Measurements from ENCODE around the gene ART4.

The ART4 gene

DNA sequence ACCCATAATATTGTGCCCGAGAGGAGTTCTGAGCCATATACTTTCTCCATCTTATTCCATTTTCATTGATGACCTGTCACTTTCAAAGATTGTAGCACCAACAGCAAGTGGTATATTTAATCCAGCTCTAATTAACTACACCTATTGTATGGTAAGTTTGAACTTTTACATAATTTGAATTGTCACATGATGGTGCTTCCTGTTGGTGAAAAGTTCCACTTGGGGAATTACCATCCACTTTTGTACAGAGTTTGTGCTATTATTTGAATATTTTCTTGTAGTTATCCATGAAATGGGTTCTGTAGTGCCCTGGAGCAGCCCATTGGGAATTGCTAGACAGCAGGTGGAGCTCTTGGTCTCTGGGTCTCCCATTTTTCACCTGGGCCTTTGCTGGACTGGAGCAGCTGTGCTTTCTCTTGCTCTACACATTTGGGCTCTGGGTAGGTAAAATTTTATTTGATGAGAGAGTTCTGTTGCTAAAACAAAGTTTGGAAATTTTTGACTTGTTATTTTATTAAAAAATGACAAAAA lies 32.3 kb downstream of the ART4 start:
- DNase-seq (ENCODE audit: low read depth in 2 of 2) = no peak

DNA sequence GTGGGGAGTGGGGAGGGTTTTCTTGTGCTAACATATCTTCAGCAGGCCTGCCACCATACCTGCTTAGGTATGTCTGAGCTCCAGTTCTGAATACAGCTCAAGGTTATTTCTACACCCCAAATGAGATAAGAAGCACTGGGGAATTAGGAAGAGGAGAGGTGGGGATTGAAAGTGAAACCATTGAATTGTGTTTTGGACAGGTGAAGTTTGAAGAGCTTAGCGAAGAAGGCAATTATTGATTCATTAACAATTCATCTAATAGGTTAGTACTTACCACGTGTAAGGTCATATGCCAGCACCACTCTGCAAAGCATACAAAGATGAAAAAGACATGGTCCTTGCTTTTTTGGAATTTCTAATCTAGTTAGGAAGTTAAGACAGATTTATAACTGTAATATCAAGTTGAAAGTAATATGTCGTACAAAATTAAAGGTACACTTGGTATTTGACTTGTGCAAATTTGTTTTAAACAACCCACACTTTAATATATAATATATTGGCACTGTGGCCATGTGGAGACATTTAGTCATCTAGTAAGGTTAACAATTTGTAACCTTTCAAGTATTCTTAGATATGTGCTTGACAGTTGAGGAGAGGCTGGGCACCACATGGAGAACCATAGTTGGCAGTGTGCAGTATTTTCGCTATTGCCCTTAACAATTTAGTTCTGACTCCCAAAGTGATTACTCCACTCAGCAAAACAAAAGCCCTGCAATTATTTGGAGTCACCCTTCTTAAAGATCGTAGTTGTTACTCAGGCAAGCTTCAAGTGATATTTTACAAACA lies 33.0 kb downstream of the ART4 start:
- no peak for DNase-seq (ENCODE audit: low read depth in 2 of 2)

DNA sequence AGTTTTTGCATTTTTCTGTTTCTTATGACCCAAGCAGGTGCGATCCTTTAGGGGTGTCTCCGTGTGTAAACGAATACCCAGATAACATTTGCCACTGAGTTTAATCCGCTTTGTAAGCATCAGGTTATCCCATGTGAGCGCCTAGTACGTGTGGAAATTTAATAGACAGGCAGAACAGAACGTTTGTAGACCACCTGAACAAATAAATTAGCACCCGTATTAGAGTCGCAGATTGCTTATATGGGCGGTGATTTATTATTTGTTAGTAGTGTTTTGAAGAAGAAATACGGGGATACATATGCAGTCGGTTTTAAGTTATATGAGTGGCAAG lies 39.5 kb downstream of the ART4 start:
- DNase-seq (ENCODE audit: low read depth in 2 of 2) = no peak

DNA sequence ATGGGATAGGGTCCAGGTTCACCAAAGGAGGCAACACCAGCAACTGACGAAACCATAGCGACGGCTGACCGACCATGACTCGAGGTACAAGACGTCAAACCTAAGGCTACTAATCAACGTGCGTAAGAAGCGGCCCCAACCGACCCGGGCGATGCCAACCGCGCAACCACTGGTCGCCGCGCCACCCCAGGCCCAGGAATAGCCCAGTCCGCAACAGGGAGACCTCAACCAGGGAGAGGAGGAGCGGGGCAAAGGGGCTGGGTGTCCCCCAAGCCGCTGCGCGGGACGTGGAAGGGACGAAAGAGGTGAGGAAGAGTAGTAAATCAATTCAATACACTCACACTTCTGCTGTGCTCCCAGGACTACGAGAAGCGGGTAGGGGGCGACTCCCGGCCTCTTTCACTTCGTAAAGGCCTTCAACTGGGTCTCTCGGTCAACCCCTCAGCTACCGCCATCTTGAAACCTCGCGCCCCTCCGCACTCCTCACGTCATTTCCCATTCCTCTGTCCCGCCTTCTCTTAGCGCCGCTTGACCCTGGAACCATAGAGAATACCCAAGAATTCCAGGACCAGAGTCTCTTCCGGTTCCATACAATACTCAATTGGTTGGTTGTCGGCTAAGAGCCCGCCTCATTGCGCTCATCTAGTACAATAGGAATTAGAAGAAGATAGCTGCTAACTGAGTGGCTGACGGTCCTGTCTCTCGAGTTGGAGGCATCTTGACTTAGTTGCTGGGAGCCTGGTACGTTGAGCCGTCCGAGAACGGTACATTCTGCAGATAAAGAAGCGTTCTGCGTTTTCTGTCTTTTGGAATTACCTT lies 40.1 kb downstream of the ART4 start, which contains the start of the genes C12orf60 and WBP11:
C12orf60 (plus strand) TSS at position 660 of the 819 bp plus-strand sequence. CDS start 19,266 bp downstream, outside the sequence.
WBP11 (minus strand) TSS at position 468 of the 819 bp plus-strand sequence. CDS start 2,095 bp downstream, outside the sequence.
- peak; percentile 67 to 86 for DNase-seq (ENCODE audit: low read depth in 2 of 2)

DNA sequence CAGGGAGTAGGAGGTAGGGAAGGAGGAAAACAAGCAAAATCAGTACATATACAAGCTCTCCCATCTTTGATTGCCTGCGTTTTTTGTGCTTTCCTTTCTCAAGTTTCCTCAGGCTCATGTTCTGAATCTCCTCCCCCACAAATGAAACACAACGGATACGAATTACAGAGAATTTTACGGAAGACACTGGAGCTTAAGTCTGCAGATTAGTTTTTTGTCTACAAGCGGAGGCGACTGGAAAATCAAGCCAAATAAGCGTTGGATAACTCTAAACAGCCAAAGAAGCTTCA lies 40.7 kb downstream of the ART4 start:
- no peak for DNase-seq (ENCODE audit: low read depth in 2 of 2)

DNA sequence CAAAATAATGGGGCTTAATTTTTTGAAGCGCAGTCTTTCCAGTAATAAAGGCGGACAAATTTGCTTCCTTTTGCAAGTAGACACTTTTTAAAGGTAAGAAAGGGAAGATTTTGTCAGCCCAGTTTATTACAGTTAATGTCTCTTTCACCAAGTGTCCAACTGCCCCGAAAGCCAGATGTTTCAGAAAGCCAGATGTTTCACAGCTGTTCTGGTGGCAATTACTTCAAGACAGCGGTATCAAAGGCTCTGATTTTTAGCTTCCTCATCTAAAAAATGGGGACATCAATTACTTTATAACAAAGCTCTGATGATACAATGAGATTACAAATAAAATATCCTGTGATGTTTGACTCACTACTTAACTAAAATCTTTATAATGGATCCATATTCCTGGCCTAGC lies 41.1 kb downstream of the ART4 start:
- no peak for DNase-seq (ENCODE audit: low read depth in 2 of 2)

DNA sequence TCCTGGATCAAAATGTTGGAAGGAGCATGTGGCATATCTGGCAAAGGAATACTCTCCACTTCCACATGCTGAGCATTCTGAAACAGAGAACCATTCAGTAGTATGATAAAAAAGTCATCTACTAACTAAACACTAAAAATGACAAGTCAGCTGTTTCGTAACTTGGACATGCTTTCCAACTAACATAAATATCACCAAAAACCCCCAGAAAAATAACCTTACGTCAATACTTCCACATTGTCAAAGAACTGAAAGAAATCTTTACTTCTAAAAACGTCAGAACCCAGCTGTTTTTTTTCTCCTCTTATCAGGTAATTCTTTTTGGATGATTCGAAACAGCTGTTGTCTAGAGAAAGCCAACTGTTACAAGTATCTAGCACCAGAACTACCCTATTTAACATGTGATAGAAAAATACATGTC lies 48.3 kb downstream of the ART4 start:
- DNase-seq (ENCODE audit: low read depth in 2 of 2) = no peak

DNA sequence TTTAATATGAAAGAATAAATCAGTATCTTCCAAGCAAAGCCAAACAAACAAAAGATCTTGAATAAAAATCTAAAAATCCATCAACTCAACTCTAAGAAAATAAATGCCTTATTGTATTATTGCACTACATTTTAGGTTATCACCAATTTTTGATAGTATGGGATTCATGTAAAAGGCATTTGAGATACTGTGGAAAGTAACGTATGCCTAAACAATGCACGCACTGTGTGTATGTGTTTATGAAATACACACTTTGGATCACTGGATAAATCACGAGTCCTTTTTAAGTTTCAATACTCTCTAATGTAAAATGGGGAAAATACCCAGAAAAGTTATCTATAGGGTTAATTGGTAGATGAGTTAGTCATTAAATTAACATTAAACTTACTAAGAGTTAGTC lies 57.8 kb downstream of the ART4 start:
- DNase-seq (ENCODE audit: low read depth in 2 of 2) = no peak

DNA sequence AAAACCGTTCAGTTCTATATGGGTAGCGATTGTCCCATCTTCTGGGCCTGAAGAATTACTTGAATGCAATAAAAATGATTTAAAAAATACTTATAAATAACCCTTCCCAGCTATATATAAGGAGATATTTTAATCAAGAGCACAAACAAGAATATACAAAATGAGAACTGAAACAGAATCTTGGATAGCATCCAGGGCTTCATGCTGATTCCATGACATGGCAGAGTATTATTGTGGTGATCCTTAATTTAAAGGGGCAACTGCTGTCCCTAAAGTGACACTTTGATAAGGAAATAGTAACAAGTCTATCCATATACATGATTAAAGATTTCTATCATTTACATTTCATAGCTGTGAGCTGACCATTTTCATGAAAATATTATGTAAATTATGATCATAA lies 58.9 kb downstream of the ART4 start:
- no peak for DNase-seq (ENCODE audit: low read depth in 2 of 2)

DNA sequence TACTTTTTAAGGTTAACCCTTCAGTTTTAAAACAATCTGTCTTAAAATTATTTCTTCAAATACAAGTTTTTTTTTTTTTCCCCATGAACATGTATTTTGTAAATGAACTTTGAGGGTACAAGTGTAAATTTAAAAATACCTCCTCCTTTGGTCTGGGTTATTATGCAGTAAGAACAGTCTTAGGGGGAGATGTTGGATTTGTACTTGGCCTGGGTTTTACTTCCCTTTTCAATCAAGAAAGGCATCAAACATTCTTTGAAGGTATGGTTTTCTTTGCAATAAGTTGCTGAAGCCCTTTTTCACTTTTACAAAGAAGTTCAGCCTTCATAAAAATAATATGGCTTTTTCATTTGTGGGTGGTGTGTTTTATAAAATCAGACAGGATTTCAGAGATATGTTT lies 60.6 kb downstream of the ART4 start:
- DNase-seq (ENCODE audit: low read depth in 2 of 2) = no peak

DNA sequence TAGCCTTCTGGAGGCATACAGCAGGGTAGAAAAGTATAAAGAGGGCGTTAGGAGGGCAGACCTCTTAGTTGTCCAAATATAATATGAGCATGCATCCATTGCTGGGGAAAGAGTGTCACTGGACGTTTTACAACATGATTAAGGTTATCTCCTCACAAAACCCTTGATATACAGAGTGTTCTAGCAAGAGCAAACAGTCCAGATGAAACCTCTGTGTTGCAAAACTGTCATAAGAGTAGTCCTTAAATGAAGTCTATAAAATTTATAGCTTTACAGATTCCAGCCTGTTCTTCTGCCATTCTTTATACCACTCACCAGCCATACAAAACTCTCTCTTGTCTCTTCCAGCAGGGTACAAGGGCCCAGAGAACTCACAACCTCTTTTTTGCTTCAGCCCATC lies 61.8 kb downstream of the ART4 start:
- no peak for DNase-seq (ENCODE audit: low read depth in 2 of 2)

DNA sequence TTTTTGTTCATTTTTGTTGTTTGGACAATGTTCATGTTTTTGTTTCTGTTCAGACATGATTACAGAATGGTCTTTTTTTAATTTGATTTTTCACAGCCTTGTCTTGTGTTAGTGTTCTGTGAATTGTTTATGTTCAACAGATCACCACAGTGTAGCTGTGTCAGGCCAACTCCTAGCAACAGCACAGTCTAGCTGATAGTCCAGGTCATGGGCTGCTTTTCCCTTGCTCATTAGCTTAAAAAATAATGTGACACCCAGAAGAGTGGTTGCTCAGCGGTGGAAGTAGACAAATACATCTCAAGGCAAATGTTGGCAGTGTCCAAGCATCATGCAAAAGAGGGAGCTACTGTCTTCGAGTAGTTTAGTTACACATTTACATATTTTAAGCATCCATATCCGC lies 62.5 kb downstream of the ART4 start:
- no peak for DNase-seq (ENCODE audit: low read depth in 2 of 2)

DNA sequence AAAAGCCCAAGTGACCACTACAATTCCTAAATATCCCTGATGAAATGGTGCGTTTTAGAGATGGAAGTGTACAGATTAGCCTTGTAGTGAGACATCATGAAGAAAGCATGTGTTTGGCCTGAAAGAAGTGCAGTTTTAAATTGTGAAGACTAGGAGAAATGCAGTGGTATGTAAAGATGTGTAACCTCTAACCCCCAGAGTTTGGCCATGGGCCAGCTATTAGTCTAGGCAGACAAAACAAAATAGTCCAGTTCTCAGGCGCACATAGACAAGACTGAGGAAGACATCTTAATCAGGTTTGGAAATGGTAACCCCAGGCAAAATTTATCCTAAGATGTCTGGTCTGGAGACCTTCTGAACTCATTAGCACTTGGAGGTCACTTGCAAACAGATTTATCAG lies 63.5 kb downstream of the ART4 start:
- no peak for DNase-seq (ENCODE audit: low read depth in 2 of 2)

DNA sequence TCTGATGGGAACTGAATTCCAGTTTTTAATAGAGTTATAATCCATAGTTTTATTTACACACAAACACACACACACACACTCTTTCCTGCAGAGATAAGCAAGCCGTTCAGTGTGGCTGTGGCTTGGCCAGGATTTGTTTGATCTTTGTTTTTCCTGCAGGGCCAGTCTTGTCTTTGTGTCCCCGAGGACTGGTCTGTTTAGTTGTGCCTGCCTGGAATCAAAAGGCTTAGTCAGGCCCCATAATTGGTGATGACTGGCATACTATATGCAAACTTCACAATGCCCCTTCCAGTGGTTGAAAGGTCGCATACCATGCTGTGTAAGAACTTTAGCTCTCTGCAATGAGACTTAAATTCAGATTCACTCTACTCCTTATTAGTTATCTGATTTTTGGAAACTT lies 66.1 kb downstream of the ART4 start:
- DNase-seq (ENCODE audit: low read depth in 2 of 2) = no peak

DNA sequence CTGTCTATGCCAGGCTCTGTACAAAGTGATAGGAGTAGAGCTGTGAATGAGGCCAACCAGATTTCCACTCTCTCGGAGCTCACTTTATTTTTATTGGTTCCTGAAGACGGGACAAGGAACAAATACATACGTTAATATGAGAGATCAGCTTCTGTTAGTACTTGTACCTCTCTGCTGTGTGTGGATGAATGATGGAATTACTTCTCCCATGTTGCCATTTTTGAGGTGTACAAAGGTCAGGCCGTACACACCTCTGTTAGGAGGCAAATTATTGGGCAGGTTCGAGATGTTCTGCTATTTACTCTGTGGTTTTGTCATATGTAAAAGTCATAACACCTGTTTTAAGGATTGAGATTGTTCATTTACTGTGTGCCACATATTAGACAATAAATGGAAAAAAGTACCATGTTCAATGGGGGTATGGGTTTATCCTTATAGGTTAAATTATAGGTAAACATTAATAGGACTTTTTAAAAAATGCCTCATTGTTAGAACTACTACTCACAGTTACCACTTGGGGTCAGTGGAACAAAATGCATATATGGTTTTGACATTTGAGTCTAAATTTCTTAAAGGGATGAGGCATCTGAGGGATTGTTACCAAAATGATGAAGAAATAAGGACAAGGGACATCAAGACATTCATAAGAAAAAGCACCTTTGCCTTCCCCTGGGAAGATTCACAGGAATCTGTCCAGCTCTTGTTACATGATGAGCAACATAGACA lies 66.9 kb downstream of the ART4 start:
- DNase-seq (ENCODE audit: low read depth in 2 of 2) = no peak

DNA sequence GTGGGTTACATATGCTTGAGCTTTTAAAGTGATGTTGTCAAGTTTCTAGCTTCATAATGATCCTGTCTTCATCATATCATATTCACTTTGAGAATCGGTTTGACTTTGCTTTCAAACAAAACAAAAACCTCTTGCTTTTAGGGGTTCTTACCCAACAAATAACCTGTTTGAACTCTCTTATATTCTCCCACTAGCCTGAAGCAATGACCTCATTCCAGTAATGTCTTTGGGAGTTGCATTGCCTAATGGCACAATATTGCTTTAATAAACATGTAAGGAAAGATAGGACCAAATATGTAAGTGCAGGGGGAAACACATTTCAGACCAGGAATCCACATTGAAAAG lies 67.7 kb downstream of the ART4 start:
- no peak for DNase-seq (ENCODE audit: low read depth in 2 of 2)

Data from stimulated activated CD8-positive, alpha-beta memory T cell treated with anti-CD3 and anti-CD28 coated beads, Interleukin-15, amount 100 ng/mL, for 4 hours (primary cell).